Ascending aorta (tissue), 2 donors: Measurements from ENCODE around the gene CCDC33. TPM values are rescaled to one million over a fixed set of nuclear protein-coding genes. Genes with fewer than 3 reads are reported as not detected.

Experiments
- DNase-seq, 2 donors: peaks; one replicate each; pipeline ENCODE4 v3.0.0-alpha.2; 2019; ENCODE audit warnings: low spot score in 2 of 2
- H3K27ac ChIP-seq, 2 donors: fragments of 200-600 bp; sonication (generic); one replicate each; pipeline ENCODE4 v1.5.1; 2016 to 2017; ENCODE audit warnings: mild to moderate bottlenecking in 1 of 2
- H3K27me3 ChIP-seq: fragments of 200-600 bp; sonication (generic); one replicate; pipeline ENCODE4 v1.5.1; 2017
- H3K36me3 ChIP-seq, 2 donors: fragments of 200-600 bp; sonication (generic); one replicate each; pipeline ENCODE4 v1.5.1; 2016
- H3K4me1 ChIP-seq, 2 donors: fragments of 200-600 bp; sonication (generic); one replicate each; pipeline ENCODE4 v1.5.1; 2016 to 2017; ENCODE audit warnings: mild to moderate bottlenecking in 1 of 2
- H3K4me3 ChIP-seq, 2 donors: fragments of 200-600 bp; sonication (generic); one replicate each; pipeline ENCODE4 v1.5.1; 2016 to 2017; ENCODE audit warnings: mild to moderate bottlenecking in 1 of 2
- H3K9me3 ChIP-seq, 2 donors: fragments of 200-600 bp; sonication (generic); one replicate each; pipeline ENCODE4 v1.5.1; 2016
- intact Hi-C: fragments of 100-400 bp; cut with DNase I; formaldehyde crosslinking; loops from one replicate; pipeline ENCODE4 v1.15.1; 2023
- total RNA-seq: library from RNA; depleted of rRNA; stranded (reverse); fragments of >200 nt; gene quantifications from one replicate; pipeline ENCODE4 v1.1.0, GENCODE V29; 2016
- TF ChIP-seq, protein P1 (sequence below), 3 experiments: fragments of 200-600 bp in 2 of 3; fragments of 450-650 bp in 1 of 3; sonication (generic) in 2 of 3; IDR thresholded peaks; one replicate each; pipeline ENCODE4 v1.5.1; 2016 to 2019; ENCODE audit warnings: antibody characterized with exemption in 3 of 3, mild to moderate bottlenecking in 1 of 3, moderate library complexity in 1 of 3

Gene CCDC33
- total RNA-seq, 1 donor from 2014 or later, result not detected

- H3K36me3 ChIP-seq, result no peaks in the 10 kb centered on the region
- peaks cover 21 to 33% of the 10 kb centered on the region in 2 donors for H3K4me1 ChIP-seq
- intact Hi-C loops, result loop anchor here (5.0 kb wide), 1 partner anchor 70 kb away; no protein-coding TSS in a partner anchor
- H3K27me3 ChIP-seq, result no peaks in the 10 kb centered on the region
- TF ChIP-seq, protein P1, sequence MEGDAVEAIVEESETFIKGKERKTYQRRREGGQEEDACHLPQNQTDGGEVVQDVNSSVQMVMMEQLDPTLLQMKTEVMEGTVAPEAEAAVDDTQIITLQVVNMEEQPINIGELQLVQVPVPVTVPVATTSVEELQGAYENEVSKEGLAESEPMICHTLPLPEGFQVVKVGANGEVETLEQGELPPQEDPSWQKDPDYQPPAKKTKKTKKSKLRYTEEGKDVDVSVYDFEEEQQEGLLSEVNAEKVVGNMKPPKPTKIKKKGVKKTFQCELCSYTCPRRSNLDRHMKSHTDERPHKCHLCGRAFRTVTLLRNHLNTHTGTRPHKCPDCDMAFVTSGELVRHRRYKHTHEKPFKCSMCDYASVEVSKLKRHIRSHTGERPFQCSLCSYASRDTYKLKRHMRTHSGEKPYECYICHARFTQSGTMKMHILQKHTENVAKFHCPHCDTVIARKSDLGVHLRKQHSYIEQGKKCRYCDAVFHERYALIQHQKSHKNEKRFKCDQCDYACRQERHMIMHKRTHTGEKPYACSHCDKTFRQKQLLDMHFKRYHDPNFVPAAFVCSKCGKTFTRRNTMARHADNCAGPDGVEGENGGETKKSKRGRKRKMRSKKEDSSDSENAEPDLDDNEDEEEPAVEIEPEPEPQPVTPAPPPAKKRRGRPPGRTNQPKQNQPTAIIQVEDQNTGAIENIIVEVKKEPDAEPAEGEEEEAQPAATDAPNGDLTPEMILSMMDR (IDR thresholded peaks at IDR 0.05), result no peak
- H3K9me3 ChIP-seq, result no peaks in the 10 kb centered on the region
- no peak for DNase-seq
- H3K27ac ChIP-seq, result no peak overlapping the region
- H3K4me3 ChIP-seq, result no peak overlapping the region
These were observed 29.3 kb upstream of the CCDC33 start for GRCh38 chr15:74206801-74207281.

GRCh38 chr15:74207652-74208440 lies 28.3 kb upstream of the CCDC33 start:
- intact Hi-C loops, result loop anchor here (5.0 kb wide), 1 partner anchor 71 kb away; no protein-coding TSS in a partner anchor
- no peak for DNase-seq
- no peaks in the 10 kb centered on the region for H3K9me3 ChIP-seq
- no peak overlapping the region for H3K4me3 ChIP-seq
- H3K36me3 ChIP-seq, result no peaks in the 10 kb centered on the region
- no peaks in the 10 kb centered on the region for H3K27me3 ChIP-seq
- H3K4me1 ChIP-seq, result peaks cover 21 to 33% of the 10 kb centered on the region in 2 donors
- H3K27ac ChIP-seq, result no peak overlapping the region
- TF ChIP-seq, protein P1 (IDR thresholded peaks at IDR 0.05), result no peak

- Histone ChIP-seq H3K27me3 (no peaks in the 10 kb centered on the region), H3K27ac (no peak overlapping the region), H3K4me3 (no peak overlapping the region), H3K4me1 (peaks cover 21 to 33% of the 10 kb centered on the region in 2 donors), H3K36me3 (no peaks in the 10 kb centered on the region), H3K9me3 (no peaks in the 10 kb centered on the region)
- TF ChIP-seq, protein P1 (IDR thresholded peaks at IDR 0.05), result no peak
- DNase-seq, result no peak
- intact Hi-C loops, result loop anchor here (5.0 kb wide), 1 partner anchor 71 kb away; no protein-coding TSS in a partner anchor
These were observed 27.6 kb upstream of the CCDC33 start for GRCh38 chr15:74208496-74208895.

DNA sequence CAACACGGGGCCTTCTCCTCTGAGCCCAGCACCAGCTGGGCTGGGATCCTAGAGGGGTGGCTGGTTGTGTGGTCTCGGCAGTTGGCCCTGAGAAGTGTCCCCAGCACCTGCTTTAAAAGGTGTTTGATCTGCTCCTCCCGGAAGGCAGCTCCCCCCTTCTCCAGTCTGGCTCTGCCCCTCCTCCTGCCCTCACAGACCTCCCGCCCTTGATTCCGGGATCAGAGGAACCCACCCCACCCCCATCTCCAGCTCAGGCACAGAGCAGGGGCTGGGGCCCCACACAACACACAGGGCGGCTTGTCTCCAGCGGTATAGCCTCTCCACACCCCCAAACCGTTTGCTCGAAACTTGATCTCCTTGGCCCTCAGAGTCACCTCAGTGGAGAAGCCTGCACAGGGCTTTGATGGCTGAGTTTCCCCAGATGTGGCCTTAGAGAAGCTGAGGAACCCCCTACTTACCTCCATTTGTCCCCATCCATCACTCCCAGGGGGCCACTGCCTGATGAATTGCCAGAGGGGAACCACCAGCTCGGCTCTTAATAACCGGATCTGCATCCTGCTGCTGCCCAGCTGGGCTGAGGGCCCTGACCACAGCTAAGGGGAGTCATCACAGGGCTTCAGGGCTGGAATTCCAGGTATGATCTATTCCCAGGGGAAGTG lies 27.1 kb upstream of the CCDC33 start:
- Histone ChIP-seq H3K27me3 (no peaks in the 10 kb centered on the region), H3K4me1 (peaks cover 21 to 31% of the 10 kb centered on the region in 2 donors), H3K36me3 (no peaks in the 10 kb centered on the region), H3K4me3 (no peak overlapping the region), H3K9me3 (no peaks in the 10 kb centered on the region), H3K27ac (no peak overlapping the region)
- TF ChIP-seq, protein P1 (IDR thresholded peaks at IDR 0.05), result no peak
- intact Hi-C loops, result loop anchor here (5.0 kb wide), 1 partner anchor 72 kb away; no protein-coding TSS in a partner anchor
- DNase-seq, result no peak

GRCh38 chr15:74209560-74209958 lies 26.6 kb upstream of the CCDC33 start:
- H3K36me3 ChIP-seq, result no peaks in the 10 kb centered on the region
- TF ChIP-seq, protein P1 (IDR thresholded peaks at IDR 0.05), result no peak
- intact Hi-C loops, result loop anchor here (5.0 kb wide), 1 partner anchor 72 kb away; no protein-coding TSS in a partner anchor
- H3K4me3 ChIP-seq, result no peak overlapping the region
- H3K9me3 ChIP-seq, result no peaks in the 10 kb centered on the region
- peaks cover 18 to 25% of the 10 kb centered on the region in 2 donors for H3K4me1 ChIP-seq
- DNase-seq, result no peak
- no peaks in the 10 kb centered on the region for H3K27me3 ChIP-seq
- H3K27ac ChIP-seq, result peak overlapping the region in 1 of 2 donors; percentile 29
